H4 (cell line): Measurements from ENCODE around the gene SND1. TPM values are rescaled to one million over a fixed set of nuclear protein-coding genes. Genes with fewer than 3 reads are reported as not detected.

Experiments used
- DNase-seq: peaks from one replicate; pipeline ENCODE4 v3.0.0-alpha.2; 2015; ENCODE audit warnings: low spot score
- total RNA-seq: library from RNA; depleted of rRNA; stranded (reverse); fragments of >200 nt; shearing (Covaris generic); gene quantifications from 2 replicates; pipeline ENCODE4 v1.2.3, GENCODE V29; 2014

The SND1 gene
- total RNA-seq, 1 experiment from 2014 or later, result 153 TPM

DNA sequence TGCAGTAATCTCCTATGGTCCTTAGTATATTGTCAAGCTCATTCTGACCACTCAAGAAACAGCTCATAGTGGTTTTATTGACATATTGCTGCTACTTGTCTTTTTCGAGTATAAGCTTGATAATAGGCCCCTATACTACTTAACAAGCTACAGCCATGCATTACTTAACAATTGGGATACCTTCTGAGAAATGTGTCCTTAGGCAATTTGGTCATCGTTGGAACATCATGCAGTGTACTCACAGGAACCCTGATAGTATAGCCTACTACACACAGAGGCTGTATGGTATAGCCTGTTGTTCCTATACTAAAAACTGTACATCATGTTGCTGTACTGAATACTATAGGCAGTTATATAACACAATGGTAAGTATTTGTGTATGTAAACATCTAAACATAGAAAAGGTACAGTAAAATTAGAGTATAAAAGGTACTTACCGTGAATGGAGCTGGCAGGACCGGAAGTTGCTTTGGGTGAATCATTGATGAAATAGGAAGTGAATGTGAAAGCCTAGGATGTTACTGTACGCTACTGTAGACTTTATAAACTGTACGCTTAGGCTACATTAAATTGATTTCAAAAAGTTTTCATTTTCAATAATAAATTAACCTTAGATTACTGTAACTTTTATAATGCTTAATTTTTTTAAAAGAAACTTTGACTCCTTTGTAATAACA, 218.4 kb downstream of the SND1 start:
- DNase-seq, result no peak

DNA sequence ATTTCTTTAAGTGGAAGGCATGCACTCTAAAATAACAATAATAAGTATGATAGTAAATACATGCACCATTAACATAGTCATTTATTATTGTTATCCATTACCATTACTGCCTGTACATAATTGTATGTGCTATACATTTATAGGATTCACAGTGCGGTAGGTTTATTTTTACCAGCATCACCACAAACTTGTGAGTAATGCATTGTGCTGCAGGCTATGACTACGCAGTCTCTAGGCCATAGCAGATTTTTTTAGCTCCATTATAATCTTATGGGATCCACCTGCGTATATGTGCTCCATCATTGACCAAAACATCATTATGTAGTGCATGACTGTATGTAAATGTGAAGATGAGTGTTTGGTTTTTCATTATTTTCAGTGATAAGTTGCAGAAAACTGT, 219.2 kb downstream of the SND1 start:
- DNase-seq, result no peak

DNA sequence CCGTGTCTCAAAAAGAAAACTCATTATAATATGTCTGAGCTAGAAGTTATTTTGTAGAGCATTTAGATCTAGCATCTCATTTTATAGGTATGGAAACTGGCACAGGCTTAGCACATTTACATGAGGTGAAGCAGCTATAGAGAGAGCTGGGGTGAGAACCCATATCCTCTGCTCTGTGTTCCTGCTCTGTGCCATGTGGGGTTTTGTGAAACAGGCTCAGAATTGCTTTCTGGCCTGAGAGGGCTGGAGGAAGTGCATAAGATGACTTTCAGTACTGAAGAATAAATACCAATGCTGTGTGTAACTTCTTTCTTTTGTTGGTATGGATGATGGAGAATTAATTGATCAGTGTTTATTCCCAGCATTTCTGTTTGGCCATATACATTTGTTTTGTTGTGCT, 220.1 kb downstream of the SND1 start:
- DNase-seq, result no peak

- no peak for DNase-seq
Measured at GRCh38 chr7:127873151-127873550, 221.2 kb downstream of the SND1 start.

DNA sequence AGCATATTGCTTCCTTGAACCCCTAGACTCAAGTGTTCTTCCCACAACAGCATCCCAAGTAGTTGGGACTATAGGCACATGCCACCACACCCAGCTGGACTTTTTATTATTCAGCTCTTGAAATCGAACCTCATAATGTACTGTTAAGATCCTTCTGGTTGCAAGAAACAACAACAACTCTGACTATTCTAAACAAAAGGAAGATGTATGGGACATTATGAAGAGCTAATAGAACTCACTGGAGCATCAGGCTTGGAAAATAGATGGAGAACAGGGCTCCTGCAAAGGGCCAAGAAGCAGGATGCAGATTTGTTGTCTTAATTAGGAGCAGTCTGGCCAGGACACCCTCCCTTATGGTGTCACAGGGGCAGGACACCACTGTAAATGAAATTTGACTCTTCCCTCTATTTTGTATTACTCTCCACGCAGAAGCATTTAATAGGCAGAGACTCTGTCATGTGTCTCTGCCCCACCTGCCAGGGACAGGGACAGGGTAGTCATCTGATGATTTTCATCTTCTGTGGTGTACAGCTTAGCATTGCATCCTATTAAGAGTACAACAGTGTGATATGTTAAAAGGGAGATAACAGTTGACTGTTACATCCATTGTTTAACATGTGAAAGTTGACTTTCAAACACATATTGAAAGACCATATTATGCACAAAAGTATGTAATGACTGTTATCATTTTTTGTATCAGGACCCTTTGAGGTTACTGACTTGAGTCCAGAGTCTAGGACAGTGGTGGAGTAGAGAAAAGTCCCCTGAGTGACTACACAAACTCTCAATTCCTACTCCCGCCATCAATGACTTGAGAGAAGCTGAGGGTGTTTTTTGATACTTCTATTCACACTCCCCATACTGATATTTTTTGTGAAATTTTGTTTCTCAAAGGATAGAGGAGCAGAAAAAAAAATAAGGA, 222.0 kb downstream of the SND1 start:
- no peak for DNase-seq

GRCh38 chr7:127874951-127875608, 223.1 kb downstream of the SND1 start:
- no peak for DNase-seq

- DNase-seq, result no peak
Measured at GRCh38 chr7:127876393-127876792, 224.4 kb downstream of the SND1 start.

GRCh38 chr7:127877951-127878350, 226.0 kb downstream of the SND1 start:
- DNase-seq, result no peak

GRCh38 chr7:127878791-127879190, 226.8 kb downstream of the SND1 start:
- no peak for DNase-seq

DNA sequence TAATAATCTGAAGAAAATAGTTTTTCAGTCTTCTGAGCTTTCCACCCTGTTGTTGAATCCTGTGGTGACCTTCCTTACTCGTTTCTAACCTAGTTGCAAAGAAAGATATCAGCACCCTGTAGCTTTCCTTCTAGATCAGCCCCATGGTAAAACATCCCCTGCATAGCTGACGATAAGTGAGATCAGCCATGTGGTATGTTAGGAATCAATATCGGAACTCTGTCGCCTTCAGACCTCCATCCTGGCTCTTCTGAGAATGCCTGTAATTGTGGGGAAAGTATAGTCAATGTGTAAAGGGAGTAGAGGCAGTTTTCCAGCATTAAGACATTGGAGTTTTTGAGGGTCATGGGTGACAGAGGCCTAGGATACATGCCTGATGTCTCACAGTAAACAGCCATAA, 227.4 kb downstream of the SND1 start:
- no peak for DNase-seq

GRCh38 chr7:127879942-127880341, 227.9 kb downstream of the SND1 start:
- DNase-seq, result no peak

DNA sequence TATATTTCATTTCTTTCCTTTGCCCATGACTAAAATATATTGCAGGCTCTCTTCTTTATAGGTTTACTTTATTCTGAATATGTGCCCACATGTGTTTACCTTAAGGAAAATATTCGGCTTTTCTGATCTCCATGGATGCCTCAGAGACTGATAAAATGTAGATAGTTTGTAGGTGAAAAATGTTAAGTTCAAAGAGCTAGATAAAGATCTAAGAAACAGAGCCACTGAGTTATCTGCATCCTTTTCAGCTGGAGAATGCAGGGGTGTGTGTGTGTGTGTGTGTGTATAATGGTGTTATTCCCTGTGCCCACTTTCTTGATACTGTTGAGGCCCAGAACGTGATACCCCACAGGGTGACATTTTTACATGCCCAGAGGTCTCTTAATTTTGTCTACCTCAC, 228.5 kb downstream of the SND1 start:
- DNase-seq, result no peak

GRCh38 chr7:127881564-127881963, 229.6 kb downstream of the SND1 start:
- no peak for DNase-seq

DNA sequence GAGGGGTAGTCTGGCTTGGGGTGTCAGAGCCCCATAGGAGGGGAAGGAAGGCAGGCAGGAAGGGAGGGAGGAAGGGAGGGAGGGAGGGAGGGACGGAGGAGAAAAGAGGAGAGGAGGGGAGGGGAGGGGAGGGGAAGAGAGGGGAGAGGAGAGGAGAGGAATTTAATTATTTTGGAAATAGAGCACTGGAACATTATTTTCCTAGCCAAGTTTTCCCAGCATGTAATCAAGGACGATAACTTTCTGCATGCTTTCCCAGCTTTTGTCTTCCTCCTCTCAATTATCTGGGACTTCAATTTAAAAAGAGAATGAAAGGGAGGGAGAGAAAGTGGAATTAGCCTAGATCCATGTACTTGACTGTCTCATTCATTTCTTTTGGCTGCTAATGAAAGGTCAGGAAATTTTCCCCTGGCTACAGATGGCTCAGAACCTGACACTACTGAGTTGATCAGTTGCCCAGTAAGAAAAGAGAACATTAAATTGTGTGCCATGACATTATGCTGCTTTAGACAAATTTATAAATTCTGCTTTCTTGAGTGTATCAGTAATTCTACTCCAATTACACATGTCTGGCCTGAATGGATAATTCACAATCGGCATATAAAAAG, 230.4 kb downstream of the SND1 start:
- DNase-seq, result no peak

- no peak for DNase-seq
Measured at GRCh38 chr7:127884066-127884559, 232.1 kb downstream of the SND1 start.

GRCh38 chr7:127885222-127885772, 233.3 kb downstream of the SND1 start:
- DNase-seq, result no peak

DNA sequence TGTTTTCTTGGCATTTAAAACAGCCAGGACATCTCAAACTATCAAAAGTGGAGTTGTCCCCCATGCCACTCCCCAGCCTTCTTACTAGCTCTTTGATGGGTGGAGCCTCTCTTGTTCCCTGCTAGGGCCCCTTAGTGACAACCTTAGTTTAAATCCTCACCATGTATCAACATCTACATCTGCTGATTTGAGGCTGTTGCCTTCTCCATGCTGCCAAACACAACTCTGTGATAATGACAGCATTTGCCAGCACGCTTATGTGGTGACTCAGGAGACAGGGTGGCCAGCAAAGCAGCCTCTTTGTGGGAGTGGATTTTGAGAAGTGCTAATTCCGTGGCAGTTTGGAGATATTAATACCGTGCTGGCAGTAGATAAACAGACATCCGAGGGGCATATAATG, 233.8 kb downstream of the SND1 start:
- DNase-seq, result peak; percentile 77

DNA sequence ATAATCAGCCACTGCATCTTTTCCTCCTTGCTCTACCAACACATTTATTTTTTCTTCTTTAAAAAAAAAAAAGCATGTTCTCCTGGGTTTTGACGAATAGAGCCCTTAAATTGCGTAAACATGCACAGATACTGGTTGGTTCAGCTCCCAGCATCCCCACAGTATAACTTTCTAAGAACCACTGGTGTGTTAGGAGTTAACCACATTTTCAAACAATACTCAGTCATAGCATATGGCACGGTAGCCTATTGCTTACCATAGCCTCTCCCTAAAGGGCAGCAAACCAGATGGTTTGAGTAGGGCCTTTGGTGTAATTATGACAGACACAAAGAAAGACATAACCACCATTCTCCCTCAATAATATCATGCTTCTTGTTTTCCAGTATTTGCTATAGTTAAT, 234.3 kb downstream of the SND1 start:
- DNase-seq, result peak; percentile 57

DNA sequence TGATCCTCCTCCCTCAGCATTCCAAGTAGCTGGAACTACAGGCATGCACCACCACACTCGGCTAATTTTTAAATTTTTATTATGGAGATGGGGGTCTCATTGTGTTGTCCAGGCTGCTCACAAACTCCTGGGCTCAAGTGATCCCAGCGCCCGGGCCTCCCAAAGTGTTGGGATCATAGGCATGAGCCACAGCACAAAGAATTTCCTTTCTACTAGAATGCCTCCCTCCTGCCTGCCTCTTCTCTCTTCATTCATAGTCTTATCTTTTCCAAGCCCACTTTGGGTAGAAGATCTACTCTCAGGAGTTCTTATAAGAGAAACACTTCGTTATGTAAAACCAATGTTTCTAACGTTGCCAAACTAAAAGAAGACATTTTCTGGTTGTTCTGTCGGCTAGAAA, 235.1 kb downstream of the SND1 start:
- no peak for DNase-seq

DNA sequence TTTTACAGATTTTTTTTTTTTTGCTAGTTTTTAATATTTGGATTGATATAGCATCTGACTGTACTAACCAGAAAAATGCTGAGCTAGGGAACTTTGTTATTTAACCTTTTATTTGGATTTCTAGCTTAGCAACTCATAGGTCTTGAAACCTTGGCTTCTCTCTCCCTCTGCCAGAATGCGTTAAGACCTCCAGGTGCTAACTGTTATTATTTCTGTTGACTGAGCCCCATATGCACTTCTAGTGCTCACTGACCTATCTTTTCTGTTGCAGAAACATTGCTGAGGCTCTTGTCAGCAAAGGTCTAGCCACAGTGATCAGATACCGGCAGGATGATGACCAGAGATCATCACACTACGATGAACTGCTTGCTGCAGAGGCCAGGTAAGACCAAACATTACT, 235.6 kb downstream of the SND1 start:
- DNase-seq, result no peak

DNA sequence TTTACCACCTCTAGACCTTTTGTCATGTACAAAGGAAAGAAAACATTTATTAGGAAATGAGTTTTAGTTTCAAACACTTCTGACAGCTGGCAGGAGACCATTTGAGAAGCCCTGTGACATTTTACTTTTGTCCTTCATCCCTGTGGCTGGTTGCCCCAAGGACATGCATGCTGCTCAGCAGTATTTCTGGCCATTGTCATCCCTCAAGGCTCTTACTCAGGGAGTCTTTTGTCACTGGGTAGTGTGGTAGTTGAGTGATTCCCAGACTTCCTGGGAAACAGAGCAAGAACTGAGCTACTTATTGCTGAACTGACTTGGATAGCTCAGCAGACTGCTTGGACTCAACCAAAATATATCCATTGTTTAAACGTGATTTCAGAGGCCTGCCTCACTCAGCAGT, 236.4 kb downstream of the SND1 start:
- no peak for DNase-seq

DNA sequence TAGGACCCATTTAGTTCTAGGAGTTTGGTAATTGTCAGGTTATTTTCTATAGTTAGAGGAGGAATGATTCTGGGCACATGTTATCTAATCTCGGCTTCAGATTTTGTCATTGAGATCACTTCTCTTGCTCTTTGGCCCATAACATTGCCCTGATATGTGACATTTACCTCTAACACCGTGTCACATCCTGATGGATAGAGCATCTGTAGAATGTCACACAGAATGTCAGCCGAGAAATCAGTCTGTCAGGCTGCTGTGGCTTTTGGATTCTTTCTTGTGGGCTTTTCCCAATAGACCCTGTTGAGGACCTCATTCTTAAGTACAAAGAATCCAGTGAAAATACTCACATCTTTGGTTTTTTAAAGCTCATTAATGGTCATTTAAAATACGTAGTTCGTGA, 236.8 kb downstream of the SND1 start:
- DNase-seq, result no peak
